ENCODE results near the gene TUT1. TPM values are rescaled to one million over a fixed set of nuclear protein-coding genes. Genes with fewer than 3 reads are reported as not detected.

Gene TUT1
- total and polyA plus RNA-seq, 4 donors = 5.6 to 15.8 (median 13.7) TPM

DNA sequence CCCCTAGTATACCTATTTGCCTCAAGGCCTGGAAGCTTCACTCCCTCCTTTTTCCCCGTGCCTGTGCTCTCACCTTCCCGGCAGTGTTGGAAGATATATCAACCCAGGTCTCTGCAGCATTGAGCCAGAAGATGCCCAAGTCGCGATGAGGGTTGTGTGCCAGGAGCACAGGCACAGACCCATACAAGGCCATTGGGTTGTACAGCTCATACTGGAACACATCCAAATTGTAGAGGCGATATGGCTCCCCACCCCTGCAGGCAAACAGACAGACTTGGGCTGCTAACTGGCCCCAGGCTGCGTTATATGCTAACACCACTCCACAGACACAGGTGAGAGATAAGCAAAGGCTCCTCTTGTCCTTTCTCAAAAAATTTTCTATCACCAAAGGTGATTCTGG lies 41.2 kb upstream of the TUT1 start:
- TF ChIP-seq HNF4A (conservative IDR thresholded peaks at IDR 0.05) = no peak
- TF ChIP-seq EGR1 (IDR thresholded peaks at IDR 0.05; ENCODE audit: low read depth in 2 of 2) = no peak
- TF ChIP-seq HNF4G (IDR thresholded peaks at IDR 0.05) = no peak
- TF ChIP-seq RAD21 (IDR thresholded peaks at IDR 0.05) = no peak
- TF ChIP-seq FOXA1 (IDR thresholded peaks at IDR 0.05) = no peak
- TF ChIP-seq, protein P1, sequence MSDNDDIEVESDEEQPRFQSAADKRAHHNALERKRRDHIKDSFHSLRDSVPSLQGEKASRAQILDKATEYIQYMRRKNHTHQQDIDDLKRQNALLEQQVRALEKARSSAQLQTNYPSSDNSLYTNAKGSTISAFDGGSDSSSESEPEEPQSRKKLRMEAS (IDR thresholded peaks at IDR 0.05) = no peak
- TF ChIP-seq, protein P2, sequence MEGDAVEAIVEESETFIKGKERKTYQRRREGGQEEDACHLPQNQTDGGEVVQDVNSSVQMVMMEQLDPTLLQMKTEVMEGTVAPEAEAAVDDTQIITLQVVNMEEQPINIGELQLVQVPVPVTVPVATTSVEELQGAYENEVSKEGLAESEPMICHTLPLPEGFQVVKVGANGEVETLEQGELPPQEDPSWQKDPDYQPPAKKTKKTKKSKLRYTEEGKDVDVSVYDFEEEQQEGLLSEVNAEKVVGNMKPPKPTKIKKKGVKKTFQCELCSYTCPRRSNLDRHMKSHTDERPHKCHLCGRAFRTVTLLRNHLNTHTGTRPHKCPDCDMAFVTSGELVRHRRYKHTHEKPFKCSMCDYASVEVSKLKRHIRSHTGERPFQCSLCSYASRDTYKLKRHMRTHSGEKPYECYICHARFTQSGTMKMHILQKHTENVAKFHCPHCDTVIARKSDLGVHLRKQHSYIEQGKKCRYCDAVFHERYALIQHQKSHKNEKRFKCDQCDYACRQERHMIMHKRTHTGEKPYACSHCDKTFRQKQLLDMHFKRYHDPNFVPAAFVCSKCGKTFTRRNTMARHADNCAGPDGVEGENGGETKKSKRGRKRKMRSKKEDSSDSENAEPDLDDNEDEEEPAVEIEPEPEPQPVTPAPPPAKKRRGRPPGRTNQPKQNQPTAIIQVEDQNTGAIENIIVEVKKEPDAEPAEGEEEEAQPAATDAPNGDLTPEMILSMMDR (IDR thresholded peaks at IDR 0.05; ENCODE audit: low read depth, low read length, missing input control) = no peak
- 86% methylated on average over 6 of the region's 6 CpGs for WGBS
- Histone ChIP-seq H3K27ac (ENCODE audit: low read depth in 1 of 2, low read length in 2 of 2) (no peak overlapping the region), H3K9me3 (ENCODE audit: control insufficient read depth in 4 of 4, low read length in 3 of 4) (no peaks in the 10 kb centered on the region), H3K36me3 (ENCODE audit: control insufficient read depth in 4 of 4, insufficient read depth in 3 of 4, low read depth in 1 of 4, low read length in 3 of 4) (peaks cover 40 to 78% (median 74%) of the 10 kb centered on the region in 4 donors), H3K4me3 (ENCODE audit: low read depth in 1 of 3, low read length in 3 of 3) (no peak overlapping the region), H3K27me3 (ENCODE audit: control insufficient read depth in 4 of 4, insufficient read depth in 4 of 4, low read length in 3 of 4) (no peaks in the 10 kb centered on the region), H3K9ac (ENCODE audit: low read depth in 1 of 2, low read length in 2 of 2) (no peak overlapping the region), H3K4me1 (ENCODE audit: control insufficient read depth in 4 of 4, insufficient read depth in 4 of 4, low read length in 3 of 4) (no peaks in the 10 kb centered on the region)
- no peak for DNase-seq (ENCODE audit: low spot score)

DNA sequence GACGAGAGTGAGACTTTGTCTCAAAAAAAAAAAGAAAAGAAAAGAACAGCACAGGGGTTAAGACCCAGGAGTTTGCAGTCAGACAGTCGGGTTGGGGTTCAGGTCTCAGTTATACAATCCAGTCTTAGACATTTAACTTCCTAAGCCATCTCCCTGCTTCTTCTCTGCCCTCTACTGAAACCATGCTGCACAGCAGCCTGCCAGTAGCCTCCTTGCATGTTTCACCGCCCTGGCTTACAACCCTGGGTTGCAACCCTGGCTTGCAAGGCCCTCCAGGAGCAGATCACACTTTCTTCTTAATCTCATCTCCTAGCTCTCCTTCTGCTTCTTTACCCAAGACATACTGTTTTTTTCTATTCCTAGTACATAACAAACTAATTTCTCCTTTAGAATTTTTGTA lies 36.4 kb upstream of the TUT1 start:
- TF ChIP-seq, protein P1 (IDR thresholded peaks at IDR 0.05) = no peak
- TF ChIP-seq HNF4A (conservative IDR thresholded peaks at IDR 0.05) (no peak), YY1 (IDR thresholded peaks at IDR 0.05) (no peak), SP1 (IDR thresholded peaks at IDR 0.05) (no peak), HNF4G (IDR thresholded peaks at IDR 0.05) (no peak)
- TF ChIP-seq, protein P3, sequence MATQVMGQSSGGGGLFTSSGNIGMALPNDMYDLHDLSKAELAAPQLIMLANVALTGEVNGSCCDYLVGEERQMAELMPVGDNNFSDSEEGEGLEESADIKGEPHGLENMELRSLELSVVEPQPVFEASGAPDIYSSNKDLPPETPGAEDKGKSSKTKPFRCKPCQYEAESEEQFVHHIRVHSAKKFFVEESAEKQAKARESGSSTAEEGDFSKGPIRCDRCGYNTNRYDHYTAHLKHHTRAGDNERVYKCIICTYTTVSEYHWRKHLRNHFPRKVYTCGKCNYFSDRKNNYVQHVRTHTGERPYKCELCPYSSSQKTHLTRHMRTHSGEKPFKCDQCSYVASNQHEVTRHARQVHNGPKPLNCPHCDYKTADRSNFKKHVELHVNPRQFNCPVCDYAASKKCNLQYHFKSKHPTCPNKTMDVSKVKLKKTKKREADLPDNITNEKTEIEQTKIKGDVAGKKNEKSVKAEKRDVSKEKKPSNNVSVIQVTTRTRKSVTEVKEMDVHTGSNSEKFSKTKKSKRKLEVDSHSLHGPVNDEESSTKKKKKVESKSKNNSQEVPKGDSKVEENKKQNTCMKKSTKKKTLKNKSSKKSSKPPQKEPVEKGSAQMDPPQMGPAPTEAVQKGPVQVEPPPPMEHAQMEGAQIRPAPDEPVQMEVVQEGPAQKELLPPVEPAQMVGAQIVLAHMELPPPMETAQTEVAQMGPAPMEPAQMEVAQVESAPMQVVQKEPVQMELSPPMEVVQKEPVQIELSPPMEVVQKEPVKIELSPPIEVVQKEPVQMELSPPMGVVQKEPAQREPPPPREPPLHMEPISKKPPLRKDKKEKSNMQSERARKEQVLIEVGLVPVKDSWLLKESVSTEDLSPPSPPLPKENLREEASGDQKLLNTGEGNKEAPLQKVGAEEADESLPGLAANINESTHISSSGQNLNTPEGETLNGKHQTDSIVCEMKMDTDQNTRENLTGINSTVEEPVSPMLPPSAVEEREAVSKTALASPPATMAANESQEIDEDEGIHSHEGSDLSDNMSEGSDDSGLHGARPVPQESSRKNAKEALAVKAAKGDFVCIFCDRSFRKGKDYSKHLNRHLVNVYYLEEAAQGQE (IDR thresholded peaks at IDR 0.05) = no peak
- WGBS = 90% methylated on average over 3 of the region's 3 CpGs
- DNase-seq (ENCODE audit: low spot score) = no peak
- no peaks in the 10 kb centered on the region for H3K27me3 ChIP-seq (ENCODE audit: control insufficient read depth in 4 of 4, insufficient read depth in 4 of 4, low read length in 3 of 4)
- H3K4me1 ChIP-seq (ENCODE audit: control insufficient read depth in 4 of 4, insufficient read depth in 4 of 4, low read length in 3 of 4) = peaks cover 0 to under 1% (median 0%) of the 10 kb centered on the region in 4 donors
- H3K9ac ChIP-seq (ENCODE audit: low read depth in 1 of 2, low read length in 2 of 2) = no peak overlapping the region
- no peaks in the 10 kb centered on the region for H3K9me3 ChIP-seq (ENCODE audit: control insufficient read depth in 4 of 4, low read length in 3 of 4)
- H3K4me3 ChIP-seq (ENCODE audit: low read depth in 1 of 3, low read length in 3 of 3) = no peak overlapping the region
- H3K27ac ChIP-seq (ENCODE audit: low read depth in 1 of 2, low read length in 2 of 2) = no peak overlapping the region
- peaks cover 36 to 73% (median 68%) of the 10 kb centered on the region in 4 donors for H3K36me3 ChIP-seq (ENCODE audit: control insufficient read depth in 4 of 4, insufficient read depth in 3 of 4, low read depth in 1 of 4, low read length in 3 of 4)

DNA sequence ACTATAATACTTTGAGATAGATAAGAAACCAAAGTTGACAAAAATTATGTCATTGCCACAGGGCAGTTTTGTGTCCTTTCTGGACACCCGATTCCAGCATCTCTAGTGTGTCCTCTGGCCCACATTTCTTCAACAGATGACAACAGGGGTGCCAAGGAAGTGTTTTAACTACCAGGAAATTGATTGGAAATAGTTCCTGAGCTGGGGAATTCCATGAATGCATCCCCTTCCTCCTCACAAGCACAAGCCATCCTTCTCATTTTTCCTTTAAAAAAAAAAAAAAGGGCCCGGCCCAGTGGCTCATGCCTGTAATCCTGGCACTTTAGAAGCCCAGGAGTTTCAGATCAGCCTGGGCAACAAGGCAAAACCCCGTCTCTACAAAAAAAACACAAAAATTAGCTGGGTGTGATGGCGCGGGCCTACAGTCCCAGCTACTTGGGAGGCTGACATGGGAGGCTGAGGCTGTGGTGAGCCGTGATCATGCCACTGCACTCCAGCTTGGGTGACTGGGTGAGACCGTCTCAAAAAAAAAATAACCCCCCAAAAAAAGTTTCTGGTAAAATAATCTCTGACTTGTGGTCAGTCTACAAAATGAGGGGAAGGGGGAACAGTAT lies 31.3 kb upstream of the TUT1 start:
- no peak for DNase-seq (ENCODE audit: low spot score)
- whole genome bisulfite sequencing = 89% methylated on average over 7 of the region's 7 CpGs
- Histone ChIP-seq H3K27me3 (ENCODE audit: control insufficient read depth in 4 of 4, insufficient read depth in 4 of 4, low read length in 3 of 4) (no peaks in the 10 kb centered on the region), H3K4me1 (ENCODE audit: control insufficient read depth in 4 of 4, insufficient read depth in 4 of 4, low read length in 3 of 4) (peaks cover 4 to 17% (median 10%) of the 10 kb centered on the region in 4 donors), H3K4me3 (ENCODE audit: low read depth in 1 of 3, low read length in 3 of 3) (no peak overlapping the region), H3K9me3 (ENCODE audit: control insufficient read depth in 4 of 4, low read length in 3 of 4) (no peaks in the 10 kb centered on the region), H3K9ac (ENCODE audit: low read depth in 1 of 2, low read length in 2 of 2) (no peak overlapping the region), H3K36me3 (ENCODE audit: control insufficient read depth in 4 of 4, insufficient read depth in 3 of 4, low read depth in 1 of 4, low read length in 3 of 4) (peaks cover 9 to 27% (median 24%) of the 10 kb centered on the region in 4 donors), H3K27ac (ENCODE audit: low read depth in 1 of 2, low read length in 2 of 2) (peak overlapping the region; percentile 80 to 96)
- no peak for TF ChIP-seq NR2F2 (IDR thresholded peaks at IDR 0.05)
- TF ChIP-seq EGR1 (IDR thresholded peaks at IDR 0.05; ENCODE audit: low read depth in 2 of 2) = no peak
- TF ChIP-seq FOXA2 (IDR thresholded peaks at IDR 0.05) = no peak
- TF ChIP-seq, protein P1 (IDR thresholded peaks at IDR 0.05) = no peak
- TF ChIP-seq TAF1 (conservative IDR thresholded peaks at IDR 0.05) = no peak
- TF ChIP-seq FOXA1 (IDR thresholded peaks at IDR 0.05) = no peak
- no peak for TF ChIP-seq GABPA (IDR thresholded peaks at IDR 0.05 in 1 of 2, conservative IDR thresholded peaks at IDR 0.05 in 1 of 2)
- TF ChIP-seq RXRA (IDR thresholded peaks at IDR 0.05) = no peak
- no peak for TF ChIP-seq HNF4A (conservative IDR thresholded peaks at IDR 0.05)
- TF ChIP-seq, protein P3 (IDR thresholded peaks at IDR 0.05) = no peak

Data from liver (tissue), 9 donors.